Measurements from ENCODE around the gene POLR3B. TPM values are rescaled to one million over a fixed set of nuclear protein-coding genes. Genes with fewer than 3 reads are reported as not detected.

Gene POLR3B
- total and polyA plus RNA-seq, 2 of the 8 experiments (the other 6 are each of a cell fraction or from before 2014, with no cell fraction given): 5.0 to 13.2 TPM

- peak; percentile 81 for TF ChIP-seq TAF1 (IDR thresholded peaks at IDR 0.05; ENCODE audit: low read depth, low read length)
- 0 out of 2 replicates have a peak, but pooled peaks have one; percentile 59 for TF ChIP-seq POLR2AphosphoS5 (IDR thresholded peaks at IDR 0.05; ENCODE audit: low read depth, low read length)
Observed at GRCh38 chr12:106357549-106358395, at the start of gene POLR3B (continued).

All from H1 (cell line).